ENCODE data around the gene SPRY2. TPM values are rescaled to one million over a fixed set of nuclear protein-coding genes. Genes with fewer than 3 reads are reported as not detected.
A peak's percentile ranks its signal among the peaks of the same experiment; 100 is the strongest.

Gene SPRY2
- total and polyA plus RNA-seq, 2 of the 13 experiments (the other 11 are each of a cell fraction or from before 2014, with no cell fraction given), result 7.4 to 25.1 TPM

DNA sequence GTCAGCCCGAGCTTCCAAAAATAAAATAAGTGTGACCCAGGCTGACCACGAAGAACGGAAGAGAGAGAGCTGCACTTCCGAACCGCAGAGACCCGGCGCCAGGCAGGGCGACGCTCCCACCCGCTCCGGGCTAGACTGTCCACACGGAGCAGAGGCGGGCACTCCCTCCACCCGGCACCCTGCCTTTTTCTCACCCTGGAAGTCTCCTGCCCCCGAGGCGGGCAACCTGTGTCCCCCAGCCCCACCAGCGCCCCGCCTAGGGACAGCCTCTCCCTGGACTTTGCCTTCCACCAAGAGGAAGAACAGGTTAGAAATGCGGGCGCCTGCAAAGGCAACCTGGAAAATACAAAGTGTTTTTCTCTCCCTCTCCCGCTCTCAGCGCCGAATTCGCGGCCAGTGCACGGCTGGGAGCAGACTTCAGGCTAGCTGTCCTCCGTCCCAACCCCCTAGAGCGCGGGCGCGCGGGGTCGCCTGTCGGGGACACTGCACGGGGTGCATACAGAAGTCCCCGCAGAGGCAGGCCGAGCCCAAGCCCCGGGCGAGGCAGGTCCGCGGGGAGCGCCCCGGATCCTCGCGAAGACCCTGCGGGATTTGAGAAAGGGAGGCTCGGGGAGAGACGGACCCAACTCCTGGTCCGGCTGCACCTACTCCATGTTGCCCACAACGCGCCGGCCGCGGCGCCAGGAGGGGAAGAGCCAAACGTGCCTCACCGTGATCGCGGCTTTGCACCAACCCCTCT is 845 bp downstream of the SPRY2 start (continued):
- no peak for TF ChIP-seq HOMEZ (CRISPR knock-in tag; IDR thresholded peaks at IDR 0.05; ENCODE audit: low read depth)
- no peak for TF ChIP-seq RELA (CRISPR knock-in tag; IDR thresholded peaks at IDR 0.05)
- no peak for TF ChIP-seq ZNF34 (CRISPR knock-in tag; IDR thresholded peaks at IDR 0.05; ENCODE audit: borderline replicate concordance)
- TF ChIP-seq KLF9 (CRISPR knock-in tag; IDR thresholded peaks at IDR 0.05; ENCODE audit: low read depth), result no peak
- no peak for TF ChIP-seq ZNF652 (CRISPR knock-in tag; IDR thresholded peaks at IDR 0.05; ENCODE audit: borderline replicate concordance, low read depth)
- TF ChIP-seq, protein P1, sequence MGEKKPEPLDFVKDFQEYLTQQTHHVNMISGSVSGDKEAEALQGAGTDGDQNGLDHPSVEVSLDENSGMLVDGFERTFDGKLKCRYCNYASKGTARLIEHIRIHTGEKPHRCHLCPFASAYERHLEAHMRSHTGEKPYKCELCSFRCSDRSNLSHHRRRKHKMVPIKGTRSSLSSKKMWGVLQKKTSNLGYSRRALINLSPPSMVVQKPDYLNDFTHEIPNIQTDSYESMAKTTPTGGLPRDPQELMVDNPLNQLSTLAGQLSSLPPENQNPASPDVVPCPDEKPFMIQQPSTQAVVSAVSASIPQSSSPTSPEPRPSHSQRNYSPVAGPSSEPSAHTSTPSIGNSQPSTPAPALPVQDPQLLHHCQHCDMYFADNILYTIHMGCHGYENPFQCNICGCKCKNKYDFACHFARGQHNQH (CRISPR knock-in tag; IDR thresholded peaks at IDR 0.05), result 0 out of 2 replicates have a peak, but pooled peaks have one; percentile 21
- no peak for TF ChIP-seq POLR2AphosphoS2 (IDR thresholded peaks at IDR 0.05; ENCODE audit: low read depth, low read length)
- TF ChIP-seq DPF2 (CRISPR knock-in tag; IDR thresholded peaks at IDR 0.05; ENCODE audit: borderline replicate concordance, low read depth), result no peak
- no peak for TF ChIP-seq ELF3 (CRISPR knock-in tag; IDR thresholded peaks at IDR 0.05)
- no peak for TF ChIP-seq GMEB2 (CRISPR knock-in tag; IDR thresholded peaks at IDR 0.05; ENCODE audit: low read depth)
- no peak for TF ChIP-seq IRF2 (CRISPR knock-in tag; IDR thresholded peaks at IDR 0.05)
- no peak for TF ChIP-seq NCOA2 (CRISPR knock-in tag; IDR thresholded peaks at IDR 0.05)
- TF ChIP-seq ZNF256 (CRISPR knock-in tag; conservative IDR thresholded peaks at IDR 0.05), result no peak
- no peak for TF ChIP-seq ZNF367 (CRISPR knock-in tag; IDR thresholded peaks at IDR 0.05; ENCODE audit: borderline replicate concordance)
- TF ChIP-seq NBN (conservative IDR thresholded peaks at IDR 0.05), result no peak
- TF ChIP-seq ZNF235 (CRISPR knock-in tag; IDR thresholded peaks at IDR 0.05; ENCODE audit: borderline replicate concordance), result no peak
- TF ChIP-seq NCOA5 (CRISPR knock-in tag; IDR thresholded peaks at IDR 0.05), result no peak
- TF ChIP-seq ZNF253 (CRISPR knock-in tag; IDR thresholded peaks at IDR 0.05; ENCODE audit: borderline replicate concordance), result no peak
- TF ChIP-seq ZIK1 (CRISPR knock-in tag; IDR thresholded peaks at IDR 0.05; ENCODE audit: borderline replicate concordance, low read depth), result no peak
- TF ChIP-seq SIX1 (CRISPR knock-in tag; IDR thresholded peaks at IDR 0.05; ENCODE audit: borderline replicate concordance), result no peak
- TF ChIP-seq NFKB2 (CRISPR knock-in tag; IDR thresholded peaks at IDR 0.05; ENCODE audit: borderline replicate concordance), result peak; percentile 40; the same call in 1 of the 2 replicates
- TF ChIP-seq ZNF503 (CRISPR knock-in tag; IDR thresholded peaks at IDR 0.05), result no peak
- TF ChIP-seq HMGA1 (CRISPR knock-in tag; conservative IDR thresholded peaks at IDR 0.05), result no peak
- TF ChIP-seq ZFYVE20 (CRISPR knock-in tag; IDR thresholded peaks at IDR 0.05; ENCODE audit: borderline replicate concordance, low read depth), result no peak
- no peak for TF ChIP-seq FOXA1 (IDR thresholded peaks at IDR 0.05)
- TF ChIP-seq FOXA1 (CRISPR knock-in tag; IDR thresholded peaks at IDR 0.05), result no peak
- TF ChIP-seq ETV6 (CRISPR knock-in tag; conservative IDR thresholded peaks at IDR 0.05), result no peak

All from HepG2 (cell line).